HG03521 (cell line): ENCODE data around the gene KRTAP12-1.
"Not testable (repeated sequence)": the region's sequence is repeated elsewhere in the genome, so short reads cannot be mapped to it uniquely, and the experiment has no call there.

Source experiments
- ATAC-seq: cut with Tn5 transposase; IDR thresholded peaks from one replicate; pipeline ENCODE4 v1.9.1; 2021; ENCODE audit warnings: mild to moderate bottlenecking, moderate library complexity; ENCODE audit not compliant: unreplicated experiment

The KRTAP12-1 gene

DNA sequence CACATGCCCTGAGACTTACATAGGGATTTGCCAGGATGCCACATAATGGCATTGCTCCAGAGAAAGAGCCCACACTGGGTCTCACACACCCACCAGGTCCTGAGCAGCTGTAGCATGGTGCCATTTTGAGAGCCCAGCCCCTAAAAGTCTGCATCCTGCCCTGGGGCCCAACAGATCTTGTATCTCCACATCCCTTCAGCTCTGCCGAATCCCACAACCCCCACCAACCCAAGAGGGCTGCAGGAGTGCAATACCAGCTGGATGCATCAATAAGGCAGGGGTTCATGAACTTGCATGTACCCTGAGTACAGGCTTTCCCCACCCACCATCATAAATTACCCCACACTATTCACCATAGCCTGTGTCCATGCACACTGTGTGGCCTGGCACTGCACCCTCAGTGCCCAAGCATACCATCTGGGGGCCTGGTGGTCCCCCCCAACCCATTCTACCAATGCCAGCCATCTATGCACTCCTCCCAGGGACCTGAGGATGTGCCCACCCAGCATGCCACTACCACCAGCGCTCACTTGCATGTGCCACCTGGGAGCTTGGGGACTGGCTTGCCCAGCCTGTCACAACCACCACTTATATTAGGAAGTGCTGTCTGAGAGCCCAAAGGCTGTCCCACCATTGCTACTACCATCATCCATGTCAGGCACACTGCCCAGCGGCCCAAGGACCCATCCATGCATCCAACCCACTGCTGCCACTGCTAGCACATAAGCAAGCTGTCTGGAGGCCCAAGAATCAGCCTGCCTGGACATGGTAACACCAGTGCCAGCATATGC is 11.1 kb downstream of the KRTAP12-1 start:
- no peak for ATAC-seq

DNA sequence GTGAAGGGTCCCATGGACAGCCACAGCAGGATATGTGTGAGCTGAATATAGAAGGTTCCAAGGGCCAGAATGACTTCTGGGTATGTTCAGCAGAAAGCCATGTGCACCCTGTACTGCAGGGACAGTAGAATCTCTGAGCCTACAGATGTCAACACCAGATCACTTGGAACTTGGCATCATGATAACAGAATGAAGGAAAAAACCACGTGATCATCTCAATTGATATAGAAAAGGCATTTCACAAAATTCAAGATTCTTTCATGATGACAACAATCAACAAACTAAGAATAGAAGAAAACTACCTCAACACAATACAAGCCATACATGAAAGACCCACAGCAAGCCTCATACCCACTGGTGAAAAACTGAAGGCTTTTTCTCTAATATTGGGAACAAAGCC is 14.4 kb downstream of the KRTAP12-1 start:
- ATAC-seq, result no peak

DNA sequence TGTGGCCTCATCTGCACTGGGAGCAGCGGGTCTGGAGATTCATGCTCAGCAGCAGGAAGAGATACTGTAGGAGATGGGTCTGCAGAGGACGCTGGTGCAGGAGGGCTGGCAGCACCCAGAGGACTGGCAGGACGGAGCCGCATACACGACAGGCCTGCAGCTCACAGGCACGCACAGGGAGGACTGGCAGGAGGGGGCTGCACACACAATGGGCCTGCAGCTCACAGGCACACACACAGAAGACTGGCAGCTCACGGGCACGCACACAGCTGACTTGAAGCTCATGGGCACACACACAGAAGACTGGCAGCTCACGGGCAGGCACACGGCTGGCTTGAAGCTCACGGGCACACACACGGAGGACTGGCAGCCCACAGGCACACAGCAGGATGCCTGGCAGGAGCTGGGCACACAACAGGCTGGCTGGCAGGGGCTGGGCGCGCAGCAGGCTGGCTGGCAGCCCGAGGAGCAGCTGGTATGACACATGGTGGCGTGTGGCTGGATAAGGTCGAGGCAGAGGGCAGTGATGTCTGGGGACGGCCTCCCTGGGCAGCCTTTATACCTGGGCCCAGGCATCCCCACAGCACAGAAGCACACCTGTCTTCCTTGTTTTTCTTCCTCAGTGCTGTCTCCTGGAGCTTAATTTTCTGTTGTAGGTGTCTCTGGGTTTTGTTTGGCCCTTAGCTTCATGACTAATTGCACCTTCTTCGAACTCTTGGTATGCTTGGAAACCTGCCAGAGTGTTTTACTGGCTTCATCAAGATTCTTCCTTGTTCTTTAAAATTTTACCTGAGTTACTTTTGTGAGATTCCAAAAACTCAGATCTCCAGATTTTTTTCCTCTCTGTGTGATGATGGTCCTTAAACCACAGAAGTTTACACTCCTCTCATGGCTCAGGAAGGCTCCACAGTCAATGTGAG is 15.3 kb downstream of the KRTAP12-1 start, which contains the start of gene KRTAP12-2:
Gene KRTAP12-2, minus strand, starts transcription at position 527 of the 920 bp plus-strand sequence. Its CDS starts 41 bp downstream, at position 486.
- no peak for ATAC-seq

DNA sequence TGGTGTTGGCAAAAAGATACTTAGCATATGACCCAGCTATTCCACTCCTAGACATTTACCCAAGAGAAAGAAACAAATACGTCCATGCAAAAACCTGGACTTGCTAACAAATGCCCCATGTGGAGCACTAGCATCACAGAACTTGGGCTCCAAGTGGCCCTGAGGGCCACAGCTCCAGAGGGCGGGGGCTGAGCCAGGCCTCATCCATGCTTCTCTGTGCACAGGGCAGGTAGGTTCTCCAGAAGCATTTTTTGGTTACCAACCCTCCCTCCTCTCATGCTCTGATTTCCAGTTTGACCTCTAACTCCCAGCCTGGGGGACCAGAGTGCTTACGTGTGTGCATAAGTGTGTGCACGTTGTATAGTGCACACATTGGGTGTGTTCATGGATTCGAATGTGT is 17.3 kb downstream of the KRTAP12-1 start:
- no peak for ATAC-seq

DNA sequence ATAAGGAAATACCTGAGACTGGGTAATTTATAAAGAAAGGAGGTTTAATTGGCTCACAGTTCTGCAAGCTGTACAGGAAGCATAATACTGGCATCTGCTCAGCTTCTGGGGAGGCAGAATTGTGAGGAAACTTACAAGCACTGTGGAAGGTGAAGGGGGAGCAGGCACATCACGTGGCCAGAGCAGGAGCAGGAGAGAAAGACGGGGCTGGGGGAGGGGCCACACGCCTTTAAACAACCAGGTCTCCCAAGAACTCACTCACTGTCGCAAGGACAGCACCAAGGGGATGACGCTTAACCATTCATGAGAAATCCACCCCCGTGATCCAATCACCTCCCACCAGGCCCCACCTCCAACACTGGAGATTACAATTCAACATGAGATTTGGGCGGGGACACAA is 20.4 kb downstream of the KRTAP12-1 start:
- not testable (repeated sequence) for ATAC-seq

DNA sequence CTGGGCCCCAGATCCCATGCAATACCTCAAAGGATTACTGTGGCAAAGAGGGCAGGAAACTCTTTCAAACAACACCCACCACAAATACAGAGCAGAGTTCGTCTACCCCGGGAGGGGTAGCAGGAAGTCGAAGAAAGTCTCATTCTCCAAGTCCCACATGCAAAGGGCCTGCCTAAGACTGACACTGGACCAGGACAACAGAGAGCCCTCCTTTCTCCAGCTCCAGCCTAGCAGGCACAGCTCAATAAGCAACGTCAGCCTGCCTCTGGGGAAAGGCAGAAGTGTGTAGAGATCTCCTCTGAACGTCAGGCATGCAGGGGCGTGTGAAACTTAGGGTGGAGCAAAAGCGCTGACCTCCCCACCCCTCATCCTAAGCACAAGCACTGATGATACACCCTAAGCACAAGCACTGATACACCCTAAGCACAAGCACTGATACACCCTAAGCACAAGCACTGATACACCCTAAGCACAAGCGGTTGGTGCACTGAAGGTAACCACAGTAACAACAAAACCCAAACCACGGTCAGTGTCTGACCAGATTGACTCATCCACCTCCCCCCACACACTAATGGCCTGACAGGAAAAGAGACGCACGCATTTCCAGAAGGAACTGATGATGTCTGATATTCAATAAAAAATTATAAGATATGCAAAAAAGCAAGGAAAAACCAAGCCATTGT is 22.9 kb downstream of the KRTAP12-1 start:
- no peak for ATAC-seq

DNA sequence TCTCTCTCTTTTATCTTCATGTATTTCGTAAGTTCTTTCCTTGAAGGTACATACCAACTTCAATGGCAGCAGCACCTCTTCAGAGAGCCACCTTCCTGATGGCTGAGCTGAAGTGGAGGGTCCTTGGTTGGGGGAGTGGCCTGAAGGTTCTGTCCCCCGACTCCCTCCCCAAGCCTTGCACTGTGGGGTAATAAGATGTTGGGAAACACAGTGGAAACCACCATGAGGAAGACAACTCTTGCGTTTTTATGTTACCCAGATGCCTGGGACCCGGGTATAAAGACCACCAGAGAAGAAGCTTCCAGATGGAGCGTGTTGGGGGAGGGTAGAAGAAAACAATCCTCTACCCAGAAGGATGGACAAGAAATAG is 23.4 kb downstream of the KRTAP12-1 start:
- ATAC-seq, result no peak

DNA sequence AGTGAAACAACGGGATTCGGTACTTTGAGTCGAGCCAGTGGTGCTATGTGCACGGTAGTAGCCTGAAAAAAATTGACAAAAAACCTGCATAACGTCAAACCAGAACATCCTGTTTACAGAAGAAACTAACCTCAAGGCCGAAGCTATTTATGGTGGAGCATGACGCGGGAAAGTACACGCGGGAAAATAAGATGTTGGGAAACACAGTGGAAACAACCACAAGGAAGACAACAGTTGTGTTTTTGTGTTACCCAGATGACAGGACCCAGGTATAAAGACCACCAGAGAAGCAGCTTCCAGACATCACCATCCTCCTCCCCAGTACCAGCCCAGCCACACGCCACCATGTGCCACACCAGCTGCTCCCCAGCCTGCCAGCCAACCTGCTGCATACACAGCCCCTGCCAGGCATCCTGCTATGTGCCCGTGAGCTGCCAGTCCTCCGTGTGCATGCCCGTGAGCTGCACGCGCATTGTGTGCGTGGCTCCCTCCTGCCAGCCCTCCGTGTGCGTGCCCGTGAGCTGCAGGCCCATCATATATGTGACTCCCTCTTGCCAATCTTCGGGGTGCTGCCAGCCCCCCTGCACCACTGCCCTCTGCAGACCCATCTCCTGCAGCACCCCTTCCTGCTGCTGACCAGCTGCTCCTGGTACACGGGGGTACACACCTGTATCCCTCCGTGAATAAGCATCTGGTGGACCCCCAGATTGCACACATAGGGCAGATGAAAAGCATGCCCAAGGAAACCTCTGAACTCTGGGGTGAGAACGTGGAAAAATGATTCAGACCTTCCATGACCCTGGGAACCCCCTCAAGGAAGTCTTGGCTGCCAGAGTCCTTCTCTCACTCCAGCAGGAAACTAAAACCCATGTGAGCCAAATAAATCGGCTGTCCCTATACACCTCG is 24.1 kb downstream of the KRTAP12-1 start, which contains the start of gene KRTAP12-3:
Gene KRTAP12-3, plus strand, starts transcription at position 298 of the 906 bp plus-strand sequence. Its CDS starts 48 bp downstream, at position 346.
- no peak for ATAC-seq

DNA sequence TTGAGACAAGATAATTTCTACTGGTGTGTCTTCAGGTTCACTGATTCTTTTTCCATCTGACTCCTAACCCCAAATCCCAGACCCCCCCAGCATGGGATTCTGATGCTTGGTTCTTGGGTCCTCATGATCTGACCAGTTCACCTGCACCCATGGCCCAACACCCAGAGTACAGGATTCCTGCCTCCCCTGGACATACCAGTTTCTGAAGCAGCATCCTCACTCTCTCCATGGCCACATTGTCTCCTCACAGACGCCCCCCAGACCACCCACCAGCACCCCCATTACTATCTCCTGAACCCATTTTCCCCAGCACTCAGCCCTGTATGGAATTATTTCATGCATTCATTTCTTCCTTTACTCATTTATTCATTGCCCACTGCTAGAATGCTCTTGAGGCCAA is 25.1 kb downstream of the KRTAP12-1 start:
- ATAC-seq, result no peak

DNA sequence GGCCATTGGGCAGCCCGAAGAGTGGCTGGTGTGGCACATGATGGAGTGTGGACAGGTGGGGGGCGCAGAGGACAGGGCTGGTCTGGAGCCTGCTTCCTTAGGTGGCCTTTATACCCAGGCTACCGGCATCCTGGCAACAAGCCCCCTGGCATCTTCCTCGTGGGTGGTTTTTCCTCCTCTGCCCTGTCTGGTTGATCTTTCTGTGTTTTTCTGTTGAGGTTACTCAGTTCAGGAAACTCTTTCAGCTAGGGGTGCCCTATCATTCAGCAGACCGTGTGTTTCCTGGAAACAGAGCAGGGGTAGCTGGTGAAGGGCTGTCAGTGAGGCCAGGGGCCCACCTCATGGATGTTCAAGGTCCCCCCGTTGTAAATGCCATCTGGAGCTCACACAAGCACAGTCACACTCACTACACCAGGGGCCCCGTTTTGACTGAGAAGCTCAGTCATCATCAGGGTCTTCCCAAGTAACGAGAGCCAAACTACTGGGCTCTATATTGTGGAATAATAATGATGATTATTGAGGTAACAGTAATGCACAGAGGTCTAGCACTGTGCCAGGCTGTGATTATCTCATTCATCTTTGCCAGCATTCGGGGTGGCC is 27.3 kb downstream of the KRTAP12-1 start, which contains the start of gene KRTAP12-4:
Gene KRTAP12-4, minus strand, starts transcription at position 84 of the 600 bp plus-strand sequence. Its CDS starts 45 bp downstream, at position 39.
- ATAC-seq, result no peak

DNA sequence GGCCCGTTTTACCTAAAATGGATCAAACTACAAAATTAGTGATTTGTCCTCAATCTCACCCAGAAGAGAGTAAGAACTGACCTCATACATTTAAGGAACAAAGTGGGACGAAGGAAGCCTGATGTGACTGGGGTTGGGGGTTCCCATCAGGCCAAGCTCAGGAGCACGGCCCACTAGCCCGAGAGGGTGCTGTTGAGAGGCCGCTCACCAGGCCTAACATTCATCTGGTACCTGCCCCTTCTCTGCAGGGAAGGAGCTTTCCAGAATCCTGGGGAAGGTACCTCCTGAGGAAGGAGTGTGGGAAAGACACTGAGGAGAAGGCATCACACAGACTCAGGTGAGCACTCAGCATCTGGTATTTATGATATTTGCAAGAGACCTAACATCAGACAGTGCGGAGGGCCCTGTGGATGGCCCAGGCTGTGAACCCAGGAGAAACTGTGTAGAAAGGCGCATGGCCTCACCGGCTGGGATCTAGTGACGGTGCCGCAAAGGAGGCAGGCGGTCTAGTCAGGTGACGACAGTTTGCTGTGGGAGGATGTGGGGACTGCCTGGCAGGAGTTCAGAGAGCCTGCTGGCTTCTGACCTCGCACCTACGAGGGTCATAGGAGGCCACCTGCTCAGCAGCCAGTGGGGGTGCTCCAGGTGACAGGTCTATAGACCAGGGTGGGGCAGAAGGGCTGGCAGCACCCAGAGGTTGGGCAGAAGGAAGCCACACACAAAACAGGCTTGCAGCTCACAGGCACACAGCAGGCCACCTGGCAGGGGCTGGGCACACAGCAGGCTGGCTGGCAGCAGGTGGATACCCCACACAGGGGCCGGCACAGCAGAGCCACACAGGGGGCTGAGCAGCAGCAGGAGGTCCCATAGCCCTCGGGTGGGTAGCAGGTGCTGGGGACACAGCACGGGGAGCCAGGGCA is 28.0 kb downstream of the KRTAP12-1 start:
- ATAC-seq, result no peak

DNA sequence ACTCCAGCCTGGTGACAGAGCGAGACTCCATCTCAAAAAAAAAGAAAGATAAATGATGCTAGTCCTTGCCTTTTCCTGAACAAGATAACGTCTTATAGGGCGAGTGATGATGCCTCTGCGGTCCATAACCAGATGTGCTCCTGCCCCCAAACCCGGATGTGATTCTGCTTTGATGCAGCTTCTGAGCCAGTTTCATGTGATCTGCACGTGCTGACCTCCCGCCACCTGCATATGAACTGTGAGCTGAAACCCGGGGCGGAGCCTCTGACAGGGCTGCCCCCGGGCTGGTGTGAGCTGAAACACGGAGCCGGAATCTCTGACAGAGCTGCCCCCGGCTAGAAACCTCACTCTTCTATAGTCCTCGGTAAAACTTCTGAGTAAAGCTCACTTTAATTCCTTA is 28.8 kb downstream of the KRTAP12-1 start:
- no peak for ATAC-seq

DNA sequence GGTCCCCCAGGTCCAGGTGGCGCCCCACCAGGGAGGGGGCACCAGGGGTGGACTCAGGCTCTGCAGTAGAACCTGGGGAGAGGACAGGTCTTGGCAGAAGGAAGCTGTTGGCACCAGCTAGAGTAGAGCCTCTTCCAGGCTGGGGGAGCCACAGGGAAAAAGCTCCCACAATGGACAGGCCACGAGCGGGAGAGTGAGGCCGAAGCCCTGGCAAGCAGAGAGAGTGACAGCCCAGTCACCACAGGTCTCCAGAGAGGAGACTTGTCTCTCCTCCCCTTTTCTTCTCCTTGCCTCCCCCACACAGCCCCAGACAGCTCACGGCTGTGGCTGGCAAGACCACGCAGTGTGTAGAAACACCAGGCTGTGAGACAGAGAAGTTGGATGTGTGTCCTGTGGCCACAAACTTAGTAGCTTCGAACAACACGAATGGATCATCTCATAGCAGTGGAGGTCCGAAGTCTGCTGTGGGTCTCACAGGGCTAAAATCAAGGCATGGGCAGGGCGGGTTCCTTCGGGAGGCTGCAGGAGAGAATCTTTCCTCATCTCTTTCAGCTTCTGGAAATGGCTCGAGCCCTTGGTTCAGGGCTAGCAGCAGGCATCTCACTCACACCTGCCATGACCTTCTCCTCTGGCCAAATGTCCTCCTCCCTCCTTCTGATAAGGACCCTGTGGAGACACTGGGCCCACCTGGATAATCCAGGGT is 30.8 kb downstream of the KRTAP12-1 start:
- ATAC-seq, result no peak

DNA sequence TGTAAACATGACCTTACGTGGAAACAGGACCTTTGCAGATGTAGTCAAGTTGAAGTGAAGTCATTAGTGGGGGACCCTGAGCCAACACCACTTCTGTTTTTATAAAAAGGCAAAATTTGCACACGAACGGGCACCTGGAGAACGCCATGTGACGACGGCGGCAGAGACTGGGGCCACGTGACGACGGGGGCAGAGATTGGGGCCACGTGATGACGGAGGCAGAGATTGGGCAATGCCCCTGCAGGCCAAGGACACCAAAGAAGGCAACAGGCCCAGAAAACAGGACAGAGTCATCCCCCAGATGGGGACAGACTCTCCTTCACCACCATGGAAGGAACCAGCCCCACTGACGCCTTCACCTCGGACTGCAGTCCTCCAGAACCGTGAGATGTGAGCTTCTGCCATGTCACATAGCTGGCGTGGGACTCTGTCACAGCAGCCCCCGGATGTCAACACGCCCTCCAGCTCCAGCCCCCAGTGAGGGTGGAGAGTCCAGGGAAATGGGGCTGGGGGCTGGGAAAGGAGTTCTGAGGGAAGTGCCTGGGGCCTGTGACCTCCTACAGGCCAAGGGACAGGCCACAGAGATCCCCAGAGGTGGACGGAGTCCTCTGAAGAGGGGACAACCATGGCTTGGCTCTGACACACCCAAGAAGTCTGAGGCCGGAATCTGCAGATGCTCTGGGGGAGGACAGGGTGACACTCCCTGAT is 31.5 kb downstream of the KRTAP12-1 start:
- no peak for ATAC-seq

DNA sequence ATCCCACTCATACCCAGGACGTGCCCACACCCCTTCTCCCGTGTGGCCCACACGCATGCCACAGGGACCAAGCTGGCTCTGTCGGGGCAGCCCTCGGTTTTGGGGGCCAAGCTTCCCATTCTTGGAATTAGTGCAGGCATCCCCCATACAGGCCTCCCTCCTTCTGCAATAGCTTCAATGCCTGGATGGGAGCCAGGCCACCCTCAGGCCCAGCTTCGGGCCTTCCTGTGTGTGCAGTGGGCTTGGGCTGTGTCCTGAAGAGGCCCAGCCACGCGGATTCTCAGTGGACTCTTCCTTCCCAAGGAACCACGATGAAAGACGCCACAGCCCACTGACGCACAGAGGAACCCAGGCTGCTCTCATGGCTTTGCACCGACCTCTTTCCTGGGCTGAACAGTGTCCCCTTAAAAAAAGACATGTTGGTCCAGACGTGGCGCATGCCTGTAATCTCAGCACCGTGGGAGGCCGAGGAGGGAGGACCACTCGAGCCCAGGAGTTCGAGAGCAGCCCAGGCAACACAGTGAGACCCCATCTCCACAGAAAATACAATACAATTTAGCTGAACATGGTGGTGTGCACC is 32.4 kb downstream of the KRTAP12-1 start:
- no peak for ATAC-seq

DNA sequence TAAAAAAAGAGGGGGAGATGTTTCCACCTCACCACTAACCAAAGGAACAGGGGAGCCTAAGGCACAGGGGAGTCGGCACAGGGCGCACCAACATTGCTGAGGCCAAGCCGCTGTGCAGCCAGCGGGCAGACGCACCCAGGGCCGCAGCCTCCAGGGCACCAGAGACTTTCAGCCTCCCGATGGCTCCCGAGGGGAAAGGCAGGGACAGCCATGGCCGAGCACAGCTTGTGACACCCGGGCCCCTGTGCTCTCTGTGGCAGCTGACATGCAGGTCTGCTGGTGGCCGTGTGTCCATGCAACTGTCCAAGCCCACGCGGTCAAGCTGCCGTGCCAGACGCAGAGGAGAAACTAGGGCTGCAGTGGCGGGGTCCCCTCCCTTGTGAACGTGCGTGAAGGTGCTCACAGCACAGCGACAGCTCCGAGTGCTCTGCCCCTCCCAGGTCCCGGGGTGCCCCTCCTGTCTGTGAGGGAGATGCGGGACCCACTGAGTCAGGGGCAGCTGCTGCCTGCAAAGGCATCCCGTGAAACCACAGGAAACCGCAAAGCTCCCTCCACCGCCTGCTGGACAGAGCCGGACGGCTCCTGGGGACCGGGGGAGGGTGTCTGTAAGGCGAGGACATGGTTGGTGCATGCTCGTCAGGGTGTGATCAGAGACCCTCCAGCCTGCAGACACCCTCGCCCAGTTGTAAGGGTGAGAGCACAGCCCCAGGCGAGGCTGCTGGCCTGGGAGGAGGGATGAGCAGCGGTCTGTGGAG is 33.2 kb downstream of the KRTAP12-1 start:
- no peak for ATAC-seq
